Suppressor macrophage treated with lipopolysaccharide for 1 hour (primary cell): ENCODE results near the gene CLIP1.
A peak's percentile ranks its signal among the peaks of the same experiment; 100 is the strongest.
"Not testable (repeated sequence)": the region's sequence is repeated elsewhere in the genome, so short reads cannot be mapped to it uniquely, and the experiment has no call there.

Source experiments
- DNase-seq, 3 donors: peaks; one replicate each; pipeline ENCODE4 v3.0.0-alpha.2; 2020 to 2022

CLIP1 gene

DNA sequence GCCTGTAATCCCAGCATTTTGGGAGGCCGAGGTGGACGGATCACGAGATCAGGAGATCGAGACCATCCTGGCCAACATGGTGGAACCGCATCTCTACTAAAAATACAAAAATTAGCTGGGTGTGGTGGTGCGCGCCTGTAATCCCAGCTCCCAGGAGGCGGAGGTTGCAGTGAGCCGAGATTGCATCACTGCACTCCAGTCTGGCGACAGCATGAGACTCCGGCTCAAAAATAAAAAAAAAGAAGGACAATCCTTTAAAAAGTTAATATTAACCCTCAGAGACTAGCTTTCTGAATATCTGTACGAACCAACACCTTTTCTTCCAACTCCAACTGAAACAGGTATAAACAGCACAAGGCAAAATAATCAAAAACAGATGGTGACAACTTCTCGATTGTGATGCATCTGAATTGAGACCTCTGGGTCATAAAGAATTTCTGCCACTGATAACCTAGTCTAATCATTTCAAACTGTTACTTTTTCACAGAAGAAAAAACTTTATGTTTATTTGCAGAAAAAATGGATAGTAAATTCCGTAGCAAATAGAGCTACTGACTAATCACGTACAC, 27.8 kb downstream of the CLIP1 start:
- no peak for DNase-seq

DNA sequence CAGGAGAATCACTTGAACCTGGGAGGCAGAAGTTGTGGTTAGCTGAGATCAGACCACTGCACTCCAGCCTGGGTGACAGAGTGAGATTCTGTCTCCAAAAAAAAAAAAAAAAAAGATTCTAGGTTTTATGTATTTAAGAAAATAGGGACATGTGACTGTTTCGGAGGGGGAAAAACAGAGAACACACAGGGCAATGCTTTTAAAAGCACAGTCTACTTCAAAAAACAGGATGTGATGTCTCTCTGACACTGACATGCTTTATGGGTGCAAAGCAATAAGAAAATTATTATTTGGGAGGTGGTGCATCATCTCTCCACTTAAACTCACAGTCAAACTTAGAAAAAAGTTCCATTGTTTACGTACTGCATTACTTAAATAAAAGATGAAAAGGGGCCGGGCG, 28.7 kb downstream of the CLIP1 start:
- DNase-seq, result peak in 1 of 3 donors; percentile 10

DNA sequence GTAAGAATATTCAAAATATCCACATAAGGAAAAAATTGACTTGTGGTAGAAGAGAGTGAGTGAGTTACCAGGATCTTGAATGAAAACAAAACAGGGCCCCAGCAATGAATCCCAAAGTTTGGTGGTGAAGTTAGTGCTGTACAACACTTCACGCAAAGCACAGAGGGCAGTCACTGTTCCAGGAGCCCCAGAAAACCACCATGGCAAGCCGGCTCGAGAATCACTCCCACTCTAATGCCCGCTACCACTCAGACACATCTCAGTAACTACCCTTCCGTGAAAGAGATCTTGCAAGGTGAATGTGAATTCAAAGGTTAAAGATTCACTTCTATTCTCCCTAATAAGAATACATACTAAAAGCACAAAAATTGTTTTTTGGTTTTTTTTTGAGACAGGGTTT, 30.1 kb downstream of the CLIP1 start:
- DNase-seq, result no peak

DNA sequence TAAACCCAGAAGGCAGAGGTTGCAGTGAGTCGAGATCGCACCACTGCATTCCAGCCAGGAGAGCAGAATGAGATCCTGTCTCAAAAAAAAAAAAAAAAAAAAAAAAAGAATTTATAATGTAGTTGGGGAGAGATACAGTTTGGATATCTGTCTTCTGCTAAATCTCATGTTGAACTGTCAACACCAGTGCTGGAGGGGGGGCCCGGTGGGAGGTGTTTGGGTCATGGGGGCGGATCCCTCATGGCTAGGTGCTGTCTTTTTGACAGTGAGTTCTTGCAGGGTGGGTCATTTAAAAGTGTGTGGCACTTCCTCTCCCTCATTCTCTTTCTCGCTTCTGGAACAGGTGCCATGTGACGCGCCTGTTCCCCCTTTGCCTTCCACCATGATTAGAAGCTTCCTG, 32.8 kb downstream of the CLIP1 start:
- DNase-seq, result no peak

DNA sequence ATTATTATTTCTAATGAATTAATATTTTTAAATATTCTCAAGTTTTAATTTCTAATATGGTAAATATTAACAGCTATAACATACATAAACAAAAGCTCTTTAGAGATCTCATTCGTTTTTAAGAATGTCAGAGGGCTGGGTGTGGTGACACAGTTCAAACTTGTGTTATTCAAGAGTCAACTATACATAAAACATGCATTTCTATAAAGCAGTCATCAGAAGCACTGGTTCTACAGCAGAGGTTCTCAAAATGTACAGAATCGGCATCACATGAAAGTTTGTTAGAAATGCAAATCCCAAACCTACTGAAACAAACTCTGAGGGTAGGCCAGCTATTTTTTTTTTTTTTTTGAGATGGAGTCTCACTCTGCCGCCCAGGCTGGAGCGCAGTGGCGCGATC, 34.6 kb downstream of the CLIP1 start:
- no peak for DNase-seq

DNA sequence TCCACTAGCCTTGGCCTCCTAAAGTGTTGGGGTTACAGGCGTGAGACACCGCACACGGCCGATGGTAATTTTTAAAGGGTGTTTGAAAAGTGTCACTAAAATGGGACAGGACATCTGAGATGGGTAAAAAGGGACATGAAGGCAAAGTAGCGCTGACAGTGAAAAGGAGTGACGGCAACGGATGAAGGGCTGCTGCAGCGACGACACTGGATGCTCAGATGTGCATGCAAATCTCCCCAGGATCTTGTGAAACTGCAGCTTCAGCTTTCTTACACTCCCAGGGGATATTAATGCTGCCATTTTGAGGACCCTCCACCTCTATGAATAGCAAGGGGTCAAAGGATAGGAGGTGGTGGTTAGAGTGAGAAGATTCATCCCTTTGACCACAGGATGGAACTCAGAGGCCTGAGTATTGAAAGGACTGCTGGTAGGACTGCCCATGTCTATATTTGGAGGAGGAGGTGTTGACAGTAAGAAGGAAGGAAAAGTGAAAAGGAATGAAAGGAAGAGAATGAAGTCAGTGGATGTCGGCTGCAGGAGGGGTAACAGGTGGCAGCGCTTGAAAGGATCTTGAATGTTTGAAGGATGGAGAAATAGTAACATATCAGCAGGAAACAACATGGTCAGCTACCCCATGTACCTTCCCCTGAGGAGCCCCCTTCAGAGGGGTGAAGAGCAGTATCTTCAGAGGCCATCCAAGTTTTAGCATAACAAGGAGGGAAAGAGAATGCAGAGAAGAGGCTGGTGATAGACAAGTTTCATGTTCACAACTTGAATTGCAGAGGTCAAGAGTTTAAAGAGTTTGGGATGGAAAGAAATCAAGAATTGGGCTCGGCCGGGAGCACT, 37.1 kb downstream of the CLIP1 start:
- no peak for DNase-seq

DNA sequence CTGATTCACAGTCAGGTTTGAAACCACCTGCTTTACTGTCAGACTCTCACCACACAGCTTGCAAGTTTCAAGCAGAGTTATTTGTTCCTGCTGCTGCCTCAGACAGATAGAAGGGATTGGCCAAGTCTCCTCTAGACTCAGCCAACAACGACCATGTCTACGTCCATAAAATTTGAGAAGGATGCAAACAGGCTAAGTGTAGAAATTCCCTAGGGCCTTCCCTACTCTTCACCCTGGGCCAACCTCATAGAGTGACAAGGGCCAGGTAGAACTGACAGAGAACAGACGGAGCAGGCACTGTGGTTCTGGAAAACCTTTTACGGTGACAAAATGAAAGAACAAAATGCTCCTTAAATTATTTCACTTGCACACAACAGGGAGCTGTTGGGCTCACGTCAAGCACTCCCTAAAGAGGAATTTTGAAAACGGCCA, 39.5 kb downstream of the CLIP1 start:
- no peak for DNase-seq

DNA sequence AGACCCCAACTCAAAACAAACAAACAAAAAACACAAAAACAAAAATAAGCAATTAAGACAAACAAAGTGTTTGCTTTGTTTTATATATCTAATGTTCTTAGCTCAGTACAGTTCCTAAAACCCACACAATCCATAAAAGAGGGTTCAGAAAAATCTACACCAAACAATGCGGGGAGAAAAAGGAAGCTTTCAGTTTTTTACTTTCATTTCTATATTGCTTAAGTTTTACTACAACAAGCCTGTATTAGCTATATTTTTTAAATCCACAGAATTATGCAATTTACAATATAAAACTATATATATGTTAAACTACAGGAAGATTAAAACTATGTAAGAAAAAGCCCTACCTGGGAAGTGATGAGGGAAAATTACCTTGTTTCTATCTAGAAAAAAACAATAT, 41.4 kb downstream of the CLIP1 start:
- DNase-seq, result peak; percentile 6 to 58 (median 48)

DNA sequence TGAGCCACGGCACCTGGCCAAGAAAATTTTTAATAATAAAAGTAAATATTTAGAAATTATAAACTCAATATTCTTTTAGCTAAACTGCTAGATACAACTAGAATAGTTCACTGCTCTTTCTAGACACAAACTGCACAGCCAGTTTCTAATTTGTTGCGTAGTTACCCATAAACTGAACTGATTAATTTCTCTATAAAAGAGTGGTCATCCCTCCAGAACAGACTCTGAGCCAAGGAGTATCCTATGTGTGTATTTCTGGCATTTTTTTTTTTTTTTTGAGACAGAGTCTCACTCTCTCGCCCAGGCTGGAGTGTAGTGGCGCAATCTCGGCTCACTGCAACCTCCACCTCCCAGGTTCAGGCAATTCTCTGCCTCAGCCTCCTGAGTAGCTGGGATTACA, 45.7 kb downstream of the CLIP1 start:
- not testable (repeated sequence) for DNase-seq

DNA sequence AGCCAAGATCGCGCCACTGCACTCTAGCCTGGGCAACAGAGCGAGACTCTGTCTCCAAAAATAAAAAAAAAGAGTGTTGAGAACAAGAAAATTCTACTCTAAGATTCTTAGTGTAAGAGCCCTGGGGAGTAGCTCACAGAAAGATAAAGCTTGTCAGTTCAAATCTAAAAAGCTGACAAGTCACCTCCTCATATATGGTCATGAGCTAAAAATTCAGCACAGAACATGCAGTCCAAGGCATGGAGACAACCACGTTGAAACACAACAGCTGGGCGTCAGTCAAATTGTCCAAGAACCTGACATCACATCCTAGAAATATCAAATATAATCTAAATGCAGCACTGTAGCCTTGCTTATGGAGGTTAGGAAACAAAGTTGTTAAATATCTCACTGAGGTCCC, 47.8 kb downstream of the CLIP1 start:
- no peak for DNase-seq

DNA sequence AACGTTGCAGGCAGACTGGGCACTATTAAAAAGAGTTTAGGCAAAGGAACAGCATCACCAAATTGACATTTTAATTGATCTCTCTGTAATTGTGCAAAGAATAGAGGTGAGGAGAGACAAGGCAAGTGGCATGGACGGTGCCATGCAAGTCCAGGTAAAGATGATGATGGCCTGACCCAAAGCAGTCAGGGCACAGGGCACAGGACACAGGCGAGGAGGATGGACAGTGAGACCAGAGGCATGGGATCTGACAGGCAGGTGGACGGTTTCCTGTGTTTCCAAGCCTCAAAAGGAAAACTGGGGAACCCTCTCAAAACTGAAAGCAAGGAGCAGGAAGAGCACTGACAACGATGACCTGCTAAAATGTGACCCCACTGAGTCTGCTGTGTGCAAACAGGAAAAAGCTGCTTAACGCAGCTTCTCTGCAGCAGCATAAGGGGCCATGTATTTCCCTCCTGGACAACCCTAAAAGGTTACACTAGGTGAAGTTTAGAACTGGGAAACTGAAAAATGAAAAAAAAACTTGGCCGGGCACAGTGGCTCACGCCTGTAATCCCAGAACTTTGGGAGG, 50.9 kb downstream of the CLIP1 start:
- no peak for DNase-seq

DNA sequence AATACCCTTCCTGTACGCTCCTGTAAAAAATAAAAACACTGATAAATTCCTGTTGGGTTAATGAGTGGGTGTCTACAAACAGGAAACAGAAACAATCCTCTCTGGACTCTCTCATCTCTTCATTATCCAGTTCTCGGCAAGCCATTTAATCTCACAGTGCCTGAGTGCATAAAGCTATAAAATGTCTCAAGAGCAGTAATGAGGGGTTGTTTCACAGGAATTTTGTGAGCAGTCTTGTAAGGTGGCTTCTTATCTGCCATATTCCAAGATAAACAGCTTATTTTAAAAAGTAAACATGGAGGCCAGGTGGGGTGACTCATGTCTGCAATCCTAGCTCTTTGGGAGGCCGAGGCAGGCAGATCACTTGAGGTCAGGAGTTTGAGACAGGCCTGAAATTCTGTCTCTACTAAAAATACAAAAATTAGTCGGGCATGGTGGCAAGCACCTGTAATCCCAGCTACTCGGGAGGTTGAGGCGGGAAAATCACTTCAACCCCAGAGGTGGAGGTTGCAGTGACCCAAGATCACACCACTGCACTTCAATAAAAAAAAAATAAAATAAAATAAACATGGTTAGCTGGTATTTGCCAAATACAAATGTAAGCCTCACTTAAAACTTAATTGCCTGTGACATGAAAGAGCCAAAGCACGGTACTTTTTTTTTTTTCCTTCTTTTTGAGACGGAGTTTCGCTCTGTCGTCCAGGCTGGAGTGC, 54.0 kb downstream of the CLIP1 start:
- DNase-seq, result no peak

DNA sequence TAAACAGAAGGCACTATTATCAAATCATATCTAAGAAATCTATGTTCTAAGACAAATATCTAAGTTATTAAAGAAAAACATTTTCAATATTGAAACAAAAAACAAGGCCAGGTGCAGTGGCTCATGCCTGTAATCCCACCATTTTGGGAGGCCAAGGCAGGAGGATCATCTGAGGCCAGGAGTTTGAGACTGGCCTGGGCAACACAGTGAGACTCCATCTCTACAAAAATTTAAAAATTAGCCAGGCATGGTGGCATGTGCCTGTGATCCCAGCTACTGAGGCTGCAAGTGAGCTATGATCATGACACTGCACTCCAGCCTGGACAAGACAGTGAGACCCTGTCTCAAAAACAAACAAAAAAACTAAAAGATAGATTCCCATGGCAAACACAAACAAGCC, 54.8 kb downstream of the CLIP1 start:
- not testable (repeated sequence) for DNase-seq

DNA sequence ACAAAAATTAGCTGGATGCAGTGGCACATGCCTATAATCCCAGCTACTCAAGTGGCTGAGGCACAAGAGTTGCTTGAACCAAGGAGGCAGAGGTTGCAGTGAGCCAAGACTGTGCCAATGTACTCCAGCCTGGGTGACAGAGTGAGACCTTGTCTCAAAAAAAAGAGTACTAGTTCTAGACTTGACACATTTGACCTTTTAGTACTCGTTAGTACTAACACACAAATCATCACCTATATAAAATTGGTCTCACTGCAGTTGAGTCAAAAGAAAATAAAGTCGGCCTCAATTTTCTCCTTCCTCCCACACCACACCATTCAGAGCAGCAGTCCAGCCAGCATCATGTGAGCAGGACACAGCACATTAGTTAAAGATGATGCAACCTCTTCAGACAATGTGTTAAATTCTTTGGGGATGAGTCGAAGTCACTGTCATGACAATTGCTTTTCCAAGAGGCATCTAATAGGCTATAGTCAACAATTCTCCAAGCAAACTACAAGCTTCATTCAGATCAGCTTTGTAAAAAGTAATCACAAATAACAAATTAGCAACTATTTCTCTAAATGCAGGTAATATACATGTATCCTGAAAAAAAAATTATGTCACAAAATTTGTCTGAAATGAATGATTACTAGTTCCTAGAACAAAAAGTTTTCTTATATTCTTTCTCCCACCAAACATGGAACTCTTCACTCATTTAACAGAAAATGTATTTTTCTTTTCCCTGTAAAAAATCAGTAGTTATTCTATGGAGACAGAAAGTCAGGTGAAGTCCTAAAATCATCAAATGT, 55.6 kb downstream of the CLIP1 start:
- DNase-seq, result peak; percentile 64 to 75 (median 71)

DNA sequence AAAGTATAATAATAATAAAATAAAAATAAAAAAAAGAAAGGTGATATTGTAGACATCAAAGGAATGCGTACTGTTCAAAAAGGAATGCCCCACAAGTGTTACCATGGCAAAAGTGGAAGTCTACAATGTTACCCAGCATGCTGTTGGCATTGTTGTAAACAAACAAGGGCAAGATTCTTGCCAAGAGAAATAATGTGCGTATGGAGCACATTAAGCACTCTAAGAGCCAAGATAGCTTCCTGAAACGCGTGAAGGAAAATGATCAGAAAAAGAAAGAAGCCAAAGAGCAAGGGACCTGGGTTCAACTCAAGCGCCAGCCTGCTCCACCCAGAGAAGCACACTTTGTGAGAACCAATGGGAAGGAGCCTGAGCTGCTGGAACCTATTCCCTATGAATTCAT, 57.2 kb downstream of the CLIP1 start:
- DNase-seq, result not testable (repeated sequence)

DNA sequence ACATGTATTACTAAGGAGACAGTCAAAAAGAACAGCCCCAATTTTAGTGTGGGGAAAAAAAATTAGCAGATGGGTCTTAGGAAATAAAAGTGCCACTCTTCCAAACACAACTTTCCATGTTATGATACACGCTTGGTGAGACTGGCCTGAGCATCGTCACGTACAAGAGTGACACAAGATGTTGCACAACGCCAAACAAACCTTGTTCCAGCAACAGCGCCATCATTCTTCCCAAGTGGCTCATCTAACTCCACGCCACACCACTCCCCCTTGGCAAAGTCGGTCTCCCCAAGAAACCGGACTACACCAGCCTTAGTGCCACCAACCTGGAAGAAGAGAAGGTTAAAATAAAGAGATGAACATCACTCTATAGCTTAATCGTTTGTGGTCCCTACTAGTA, 58.7 kb downstream of the CLIP1 start:
- DNase-seq, result no peak

DNA sequence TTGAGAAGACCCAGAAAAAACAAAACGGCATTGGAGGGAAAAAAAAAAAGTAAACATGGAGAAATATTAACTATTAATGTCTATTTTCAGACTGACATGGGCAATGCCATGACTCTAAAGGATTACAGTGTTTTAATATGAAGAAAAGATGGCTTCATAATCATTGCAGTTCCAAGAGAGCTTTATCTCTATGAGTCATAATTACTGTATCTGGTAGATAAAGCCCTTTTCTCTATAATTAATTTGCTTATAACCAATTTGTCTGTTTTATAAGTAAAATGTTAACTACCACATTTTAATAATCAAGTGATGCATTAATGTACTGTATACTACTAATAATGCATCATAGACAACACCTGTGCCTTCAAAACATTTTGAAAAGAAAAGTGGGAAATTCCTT, 59.7 kb downstream of the CLIP1 start:
- DNase-seq, result no peak

DNA sequence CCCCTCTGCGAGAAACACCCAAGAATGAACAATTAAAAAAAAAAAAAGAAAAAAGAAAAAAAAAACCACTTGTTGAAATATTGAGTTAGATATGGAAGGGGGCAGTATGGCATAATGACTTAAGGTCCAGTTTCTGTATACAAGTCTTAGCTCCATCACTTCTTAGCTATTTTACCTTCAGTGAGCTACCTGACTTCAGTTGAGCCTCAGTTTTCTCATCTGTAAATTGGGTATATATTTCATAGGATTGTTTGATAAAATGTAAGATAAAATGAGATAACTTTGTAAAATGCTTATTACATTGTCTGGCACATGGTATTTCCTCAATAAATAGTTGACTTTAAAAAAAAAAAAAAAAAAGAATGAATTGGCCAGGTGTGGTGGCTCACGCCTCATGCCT, 64.1 kb downstream of the CLIP1 start:
- not testable (repeated sequence) for DNase-seq

DNA sequence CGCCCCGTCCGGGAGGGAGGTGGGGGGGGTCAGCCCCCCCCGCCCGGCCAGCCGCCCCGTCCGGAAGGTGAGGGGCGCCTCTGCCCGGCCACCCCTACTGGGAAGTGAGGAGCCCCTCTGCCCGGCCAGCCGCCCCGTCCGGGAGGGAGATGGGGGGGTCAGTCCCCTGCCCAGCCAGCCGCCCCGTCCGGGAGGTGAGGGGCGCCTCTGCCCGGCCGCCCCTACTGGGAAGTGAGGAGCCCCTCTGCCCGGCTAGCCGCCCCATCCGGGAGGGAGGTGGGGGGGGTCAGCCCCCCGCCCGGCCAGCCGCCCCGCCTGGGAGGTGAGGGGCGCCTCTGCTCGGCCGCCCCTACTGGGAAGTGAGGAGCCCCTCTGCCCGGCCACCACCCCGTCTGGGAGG, 64.9 kb downstream of the CLIP1 start:
- not testable (repeated sequence) for DNase-seq

DNA sequence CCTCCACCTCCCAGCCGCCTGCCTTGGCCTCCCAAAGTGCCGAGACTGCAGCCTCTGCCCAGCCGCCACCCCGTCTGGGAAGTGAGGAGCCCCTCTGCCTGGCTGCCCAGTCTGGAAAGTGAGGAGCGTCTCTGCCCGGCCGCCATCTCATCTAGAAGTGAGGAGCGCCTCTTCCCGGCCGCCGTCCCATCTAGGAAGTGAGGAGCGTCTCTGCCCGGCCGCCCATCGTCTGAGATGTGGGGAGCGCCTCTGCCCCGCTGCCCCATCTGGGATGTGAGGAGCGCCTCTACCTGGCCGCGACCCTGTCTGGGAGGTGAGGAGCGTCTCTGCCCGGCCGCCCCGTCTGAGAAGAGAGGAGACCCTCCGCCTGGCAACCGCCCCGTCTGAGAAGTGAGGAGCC, 65.5 kb downstream of the CLIP1 start:
- DNase-seq, result not testable (repeated sequence)

DNA sequence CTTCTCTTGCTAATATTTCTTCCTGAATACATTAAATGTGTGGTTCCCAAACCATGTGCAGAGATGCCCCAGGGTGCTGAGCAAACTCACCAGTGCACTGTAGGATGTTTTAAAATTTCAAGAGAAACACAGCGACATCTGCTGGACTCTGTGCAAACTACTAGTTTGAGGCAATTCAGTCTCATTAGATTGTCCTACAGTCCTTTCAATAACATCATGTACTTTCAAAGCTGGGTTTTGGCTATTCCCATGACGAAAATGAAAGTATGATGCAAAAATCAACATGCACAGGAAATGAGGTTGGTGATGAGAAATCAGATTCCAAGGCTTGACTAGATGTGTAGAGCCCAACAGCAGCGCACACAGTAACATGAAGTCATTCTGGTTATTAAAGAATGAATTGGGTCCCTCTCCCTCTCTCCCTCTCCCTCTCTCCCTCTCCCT, 66.3 kb downstream of the CLIP1 start:
- DNase-seq, result peak; percentile 58 to 68 (median 67)

DNA sequence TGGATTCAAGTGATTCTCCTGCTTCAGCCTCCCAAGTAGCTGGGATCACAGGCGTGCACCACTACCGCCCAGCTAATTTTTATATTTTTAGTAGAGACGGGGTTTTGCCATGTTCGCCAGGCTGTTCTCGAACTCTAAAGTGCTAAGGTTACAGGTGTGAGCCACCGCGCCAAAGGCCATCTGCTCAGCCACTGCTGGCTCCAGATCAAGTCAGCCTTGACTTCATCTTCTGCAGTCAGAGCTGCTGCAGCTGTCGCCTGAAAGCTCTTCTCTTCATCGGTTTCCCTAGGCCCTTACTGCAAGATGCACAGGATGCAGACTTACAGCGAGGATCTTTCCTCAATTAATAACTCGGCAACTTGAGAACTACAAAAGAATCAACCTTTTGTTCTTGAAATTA, 66.8 kb downstream of the CLIP1 start:
- no peak for DNase-seq
